ENCODE measurements around the gene HBA2.
"Not testable (repeated sequence)": the region's sequence is repeated elsewhere in the genome, so short reads cannot be mapped to it uniquely, and the experiment has no call there.

- TF ChIP-seq PATZ1 (CRISPR knock-in tag; IDR thresholded peaks at IDR 0.05; ENCODE audit: borderline replicate concordance); ARNTL (CRISPR knock-in tag; IDR thresholded peaks at IDR 0.05; ENCODE audit: borderline replicate concordance, low read depth); TOX (CRISPR knock-in tag; IDR thresholded peaks at IDR 0.05; ENCODE audit: borderline replicate concordance); CSRNP3 (CRISPR knock-in tag; IDR thresholded peaks at IDR 0.05); ZFP30 (CRISPR knock-in tag; IDR thresholded peaks at IDR 0.05); ZC3H10 (CRISPR knock-in tag; IDR thresholded peaks at IDR 0.05); SNAI2 (CRISPR knock-in tag; IDR thresholded peaks at IDR 0.05); ZNF8 (CRISPR knock-in tag; IDR thresholded peaks at IDR 0.05); TSHZ2 (CRISPR knock-in tag; IDR thresholded peaks at IDR 0.05); CSDC2 (CRISPR knock-in tag; IDR thresholded peaks at IDR 0.05); RARB (CRISPR knock-in tag; IDR thresholded peaks at IDR 0.05); ISL1 (CRISPR knock-in tag; IDR thresholded peaks at IDR 0.05): not testable (repeated sequence)
Observed at GRCh38 chr16:176477-177382, 4.1 kb downstream of the HBA2 start, which contains the start of gene HBA1.

Data from SK-N-SH treated with all-trans-retinoic acid at 6 μM for 48 hours (cell line).